ENCODE results near the gene TMC7. TPM values are rescaled to one million over a fixed set of nuclear protein-coding genes. Genes with fewer than 3 reads are reported as not detected.

TMC7 gene
- total and polyA plus RNA-seq, 4 experiments from 2014 or later: not detected

DNA sequence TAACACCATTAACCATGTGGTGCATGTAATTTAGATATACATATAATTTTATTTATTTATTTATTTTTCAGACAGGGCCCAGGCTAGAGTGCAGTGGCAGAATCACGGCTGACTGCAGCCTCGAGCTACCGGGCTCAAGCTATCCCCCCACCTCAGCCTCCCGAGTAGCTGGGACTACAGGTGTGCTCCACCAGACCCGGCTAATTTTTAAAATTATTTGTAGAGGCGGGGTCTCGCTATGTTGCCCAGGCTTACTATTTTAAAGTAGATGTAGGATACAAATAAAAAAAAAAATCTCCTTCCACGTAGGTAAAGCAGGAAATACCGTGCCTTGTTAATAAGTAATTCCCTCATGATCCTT, 83.2 kb downstream of the TMC7 start:
- peak overlapping the region; percentile 100 for H3K27ac ChIP-seq (ENCODE audit: low read depth, low read length)
- Mint-ChIP-seq H3K27me3 (peaks cover 0 to 6% of the 10 kb centered on the region in 2 donors), H3K4me3 (peak overlapping the region; percentile 92 to 96 (median 94)), H3K27ac (peak overlapping the region; percentile 93 to 99 (median 99)), H3K9me3 (peaks cover 0 to 3% (median 0%) of the 10 kb centered on the region in 8 donors), H3K4me1 (peaks cover 3 to 24% (median 12%) of the 10 kb centered on the region in 4 donors), H3K36me3 (peaks cover 0 to 5% of the 10 kb centered on the region in 2 donors)
- intact Hi-C loops (cut with micrococcal nuclease): loop anchor here (1.0 to 10.0 kb wide), 8 partner anchors 100 to 1702 kb away; partner anchors contain the start of genes ARL6IP1, CCP110, IQCK and KNOP1
- CTCF ChIA-PET (ENCODE audit: partially characterized antibody): interaction anchor here (0.8 to 1.5 kb wide), 4 partner anchors 19 to 488 kb away, joined by 4 to 7 read pairs (median 6); partner anchors contain the start of genes ARL6IP1 and VPS35L
- H3K36me3 ChIP-seq (ENCODE audit: insufficient read depth, low read length): no peaks in the 10 kb centered on the region
- H3K9me3 ChIP-seq (ENCODE audit: control insufficient read depth in 1 of 2, low read length in 2 of 2): no peaks in the 10 kb centered on the region
- POLR2A ChIA-PET (ENCODE audit: partially characterized antibody): interaction anchor here (0.6 to 2.1 kb wide), 8 partner anchors 10 to 1740 kb away, joined by 3 to 17 read pairs (median 4); partner anchors contain the start of genes ARL6IP1, CCP110, ERI2 and REXO5
- H3K27me3 ChIP-seq (ENCODE audit: insufficient read depth, low read length): no peaks in the 10 kb centered on the region
- H3K4me3 ChIP-seq (ENCODE audit: low read length in 2 of 2): no peak overlapping the region
- H3K4me1 ChIP-seq (ENCODE audit: insufficient read depth, low read length): peaks cover 9% of the 10 kb centered on the region
- no peak for DNase-seq

DNA sequence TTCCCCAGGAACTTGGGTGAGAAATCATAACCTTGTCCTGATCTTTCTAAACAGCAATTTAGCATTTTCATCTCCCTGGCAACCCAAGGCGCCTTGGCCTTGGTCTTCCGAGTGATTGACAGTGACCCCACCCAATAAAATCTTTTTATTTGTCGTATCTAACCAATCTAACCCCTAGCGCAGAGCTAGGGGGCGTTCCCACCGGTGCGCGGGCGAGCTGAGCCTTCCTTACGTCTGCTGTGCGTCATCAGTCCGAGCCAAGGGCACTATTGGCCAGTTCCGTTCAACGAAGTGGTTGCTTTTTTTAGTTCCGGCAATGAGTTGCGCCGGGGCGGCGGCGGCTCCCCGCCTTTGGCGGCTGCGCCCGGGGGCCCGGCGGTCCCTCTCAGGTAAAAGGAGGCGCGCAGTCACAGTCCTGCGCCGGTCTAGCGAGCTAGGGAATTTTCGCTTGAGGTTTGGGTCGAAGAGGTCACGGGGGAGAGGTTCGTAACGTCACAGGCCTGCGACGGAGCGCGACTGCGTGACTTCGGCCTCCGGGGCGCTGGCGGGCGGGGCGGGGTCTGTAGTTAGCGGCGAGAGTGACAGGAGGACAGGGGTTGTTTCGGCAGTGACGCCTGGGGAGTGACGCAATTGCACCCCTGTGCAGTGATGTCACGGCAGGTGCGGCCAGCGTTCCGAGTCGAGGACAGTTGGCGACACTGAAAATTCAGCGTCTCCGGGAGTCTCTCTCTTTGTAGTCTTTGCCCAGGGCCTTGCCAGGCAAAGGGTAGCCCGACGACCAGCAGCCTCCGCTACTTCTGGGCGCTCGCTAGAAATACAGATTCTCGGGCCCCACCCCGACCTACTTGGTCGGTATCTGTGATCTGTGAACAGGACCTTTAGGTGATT, 83.9 kb downstream of the TMC7 start, which contains the start of gene COQ7:
TSS of gene COQ7 (plus strand) at position 266 of the 888 bp plus-strand sequence. CDS start at position 317, 51 bp downstream.
- Histone ChIP-seq H3K9me3 (ENCODE audit: control insufficient read depth in 1 of 2, low read length in 2 of 2) (no peaks in the 10 kb centered on the region), H3K4me1 (ENCODE audit: insufficient read depth, low read length) (peaks cover 9% of the 10 kb centered on the region), H3K36me3 (ENCODE audit: insufficient read depth, low read length) (no peaks in the 10 kb centered on the region), H3K27me3 (ENCODE audit: insufficient read depth, low read length) (no peaks in the 10 kb centered on the region), H3K27ac (ENCODE audit: low read depth, low read length) (peak within 1 kb of the TSS; percentile 100), H3K4me3 (ENCODE audit: low read length in 2 of 2) (peak within 1 kb of the TSS; percentile 79 to 99)
- peaks cover 0 to 6% of the 10 kb centered on the region in 2 donors for H3K27me3 Mint-ChIP-seq
- intact Hi-C loops (cut with micrococcal nuclease): loop anchor here (1.0 to 10.0 kb wide), 8 partner anchors 100 to 1703 kb away; partner anchors contain the start of genes ARL6IP1, CCP110, IQCK and KNOP1
- ChIA-PET POLR2A (ENCODE audit: partially characterized antibody) (interaction anchor here (0.6 to 2.1 kb wide), 8 partner anchors 11 to 1739 kb away, joined by 3 to 17 read pairs (median 4); partner anchors contain the start of genes ARL6IP1, CCP110, ERI2 and REXO5), CTCF (ENCODE audit: partially characterized antibody) (interaction anchor here (0.8 to 1.5 kb wide), 4 partner anchors 19 to 488 kb away, joined by 4 to 7 read pairs (median 6); partner anchors contain the start of genes ARL6IP1 and VPS35L)
- peaks cover 0 to 3% (median 0%) of the 10 kb centered on the region in 8 donors for H3K9me3 Mint-ChIP-seq
- peak within 1 kb of the TSS; percentile 93 to 99 (median 99) for H3K27ac Mint-ChIP-seq
- H3K4me3 Mint-ChIP-seq: peak within 1 kb of the TSS; percentile 92 to 96 (median 94)
- H3K4me1 Mint-ChIP-seq: peaks cover 3 to 24% (median 14%) of the 10 kb centered on the region in 4 donors
- peak; percentile 99 to 100 (median 100) for DNase-seq
- peaks cover 3 to 10% of the 10 kb centered on the region in 2 donors for H3K36me3 Mint-ChIP-seq

DNA sequence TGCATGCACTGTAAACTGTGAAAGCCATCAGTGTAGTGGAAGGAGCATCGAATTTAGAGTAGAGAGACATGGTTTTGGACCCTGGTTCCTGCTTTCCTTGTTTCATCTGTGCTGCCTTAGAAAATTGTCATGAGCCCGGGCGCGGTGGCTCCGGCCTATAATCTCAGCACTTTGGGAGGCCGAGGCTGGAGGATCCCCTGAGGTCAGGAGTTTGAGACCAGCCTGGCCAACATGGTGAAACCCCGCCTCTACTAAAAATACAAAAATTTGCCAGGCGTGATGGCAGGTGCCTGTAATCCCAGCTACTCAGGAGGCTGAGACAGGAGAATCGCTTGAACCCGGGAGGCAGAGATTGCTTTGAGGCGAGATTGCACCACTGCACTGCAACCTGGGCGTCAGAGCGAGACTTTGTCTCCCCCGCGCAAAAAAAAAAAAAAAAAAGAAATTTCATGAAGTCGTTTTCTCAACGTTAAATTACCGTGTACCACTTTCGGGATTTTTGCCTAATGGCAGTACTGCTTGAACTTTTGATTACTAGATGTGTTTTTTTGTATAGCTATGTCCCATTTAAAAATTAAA, 84.6 kb downstream of the TMC7 start:
- peaks cover 3 to 11% of the 10 kb centered on the region in 2 donors for H3K36me3 Mint-ChIP-seq
- H3K4me1 ChIP-seq (ENCODE audit: insufficient read depth, low read length): peaks cover 9% of the 10 kb centered on the region
- H3K27me3 Mint-ChIP-seq: peaks cover 0 to 6% of the 10 kb centered on the region in 2 donors
- intact Hi-C loops (cut with micrococcal nuclease): loop anchor here (5.0 to 10.0 kb wide), 2 partner anchors 101 to 1704 kb away; no protein-coding TSS in a partner anchor
- H3K27me3 ChIP-seq (ENCODE audit: insufficient read depth, low read length): no peaks in the 10 kb centered on the region
- peaks cover 3 to 24% (median 14%) of the 10 kb centered on the region in 4 donors for H3K4me1 Mint-ChIP-seq
- peak overlapping the region; percentile 100 for H3K27ac ChIP-seq (ENCODE audit: low read depth, low read length)
- ChIA-PET POLR2A (ENCODE audit: partially characterized antibody) (interaction anchor here (0.7 to 2.1 kb wide), 6 partner anchors 11 to 1844 kb away, joined by 3 to 17 read pairs (median 4); partner anchors contain the start of genes ARL6IP1, ERI2, REXO5 and VPS35L), CTCF (ENCODE audit: partially characterized antibody) (interaction anchor here (1.2 kb wide), 2 partner anchors 267 to 487 kb away, joined by 5 to 6 read pairs; partner anchors contain the start of genes ARL6IP1 and VPS35L)
- H3K27ac Mint-ChIP-seq: peak overlapping the region; percentile 93 to 99 (median 99)
- peaks cover under 1% of the 10 kb centered on the region for H3K36me3 ChIP-seq (ENCODE audit: insufficient read depth, low read length)
- H3K9me3 Mint-ChIP-seq: peaks cover 0 to 3% (median 0%) of the 10 kb centered on the region in 8 donors
- peak overlapping the region; percentile 79 to 99 for H3K4me3 ChIP-seq (ENCODE audit: low read length in 2 of 2)
- peak overlapping the region; percentile 92 to 96 (median 94) for H3K4me3 Mint-ChIP-seq
- DNase-seq: no peak
- H3K9me3 ChIP-seq (ENCODE audit: control insufficient read depth in 1 of 2, low read length in 2 of 2): no peaks in the 10 kb centered on the region

DNA sequence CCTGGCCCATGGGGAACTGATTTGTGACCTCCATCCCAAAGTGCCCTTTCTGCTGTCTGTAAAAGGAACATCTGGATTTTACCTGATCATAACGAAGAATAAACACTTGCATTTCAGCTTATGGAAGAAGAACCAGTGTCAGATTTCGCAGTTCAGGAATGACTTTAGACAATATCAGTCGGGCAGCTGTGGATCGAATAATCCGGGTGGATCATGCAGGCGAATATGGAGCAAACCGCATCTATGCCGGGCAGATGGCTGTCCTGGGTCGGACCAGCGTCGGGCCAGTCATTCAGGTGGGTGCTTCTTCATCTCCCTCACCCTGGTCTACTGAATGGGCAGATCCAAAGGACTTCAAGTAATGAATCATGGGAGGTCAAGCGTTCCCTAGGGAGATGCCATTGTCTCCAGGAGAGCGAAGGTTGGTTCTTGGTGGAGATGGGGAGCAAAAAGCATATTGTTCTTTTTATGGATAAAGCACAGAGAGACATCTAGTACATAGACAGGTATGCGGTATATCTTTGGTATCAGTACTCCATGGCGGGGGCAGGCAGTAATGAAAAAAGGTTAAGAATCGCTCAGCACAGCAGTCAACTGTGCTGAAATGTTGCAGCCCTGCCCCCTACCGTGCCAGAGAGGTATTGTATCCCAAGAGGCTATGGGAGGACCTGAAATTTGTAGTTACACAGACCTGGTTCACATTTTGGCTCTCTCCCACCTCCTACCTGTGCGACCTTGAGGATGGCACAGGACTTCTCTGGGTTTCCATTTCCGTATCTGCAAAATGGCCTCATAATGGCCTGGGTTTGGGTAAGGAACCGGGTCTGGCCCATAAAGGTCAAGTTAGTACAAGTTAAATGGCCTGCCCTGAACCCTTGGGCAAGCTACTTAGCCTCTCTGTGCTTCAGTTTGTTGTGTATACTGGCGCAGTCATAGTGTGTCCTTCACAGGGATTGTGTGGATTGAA, 88.4 kb downstream of the TMC7 start:
- no peaks in the 10 kb centered on the region for H3K9me3 ChIP-seq (ENCODE audit: control insufficient read depth in 1 of 2, low read length in 2 of 2)
- Mint-ChIP-seq H3K9me3 (peaks cover 0 to 3% (median 0%) of the 10 kb centered on the region in 8 donors), H3K36me3 (peaks cover 20 to 28% of the 10 kb centered on the region in 2 donors), H3K27ac (peak overlapping the region in 4 of 7 donors; percentile 23 to 52 (median 31)), H3K4me1 (peaks cover 2 to 22% (median 11%) of the 10 kb centered on the region in 4 donors), H3K4me3 (no peak overlapping the region), H3K27me3 (peaks cover 0 to 2% of the 10 kb centered on the region in 2 donors)
- H3K36me3 ChIP-seq (ENCODE audit: insufficient read depth, low read length): peaks cover 8% of the 10 kb centered on the region
- no peaks in the 10 kb centered on the region for H3K27me3 ChIP-seq (ENCODE audit: insufficient read depth, low read length)
- CTCF ChIA-PET (ENCODE audit: partially characterized antibody): interaction anchor here (1.2 to 2.9 kb wide), 3 partner anchors 14 to 436 kb away, joined by 3 to 10 read pairs (median 4); partner anchors contain the start of gene ARL6IP1
- POLR2A ChIA-PET (ENCODE audit: partially characterized antibody): no interaction called here
- peak; percentile 27 to 57 (median 37) for DNase-seq
- intact Hi-C loops (cut with micrococcal nuclease): no loop called here
- no peak overlapping the region for H3K27ac ChIP-seq (ENCODE audit: low read depth, low read length)
- no peak overlapping the region for H3K4me3 ChIP-seq (ENCODE audit: low read length in 2 of 2)
- H3K4me1 ChIP-seq (ENCODE audit: insufficient read depth, low read length): peaks cover 9% of the 10 kb centered on the region

DNA sequence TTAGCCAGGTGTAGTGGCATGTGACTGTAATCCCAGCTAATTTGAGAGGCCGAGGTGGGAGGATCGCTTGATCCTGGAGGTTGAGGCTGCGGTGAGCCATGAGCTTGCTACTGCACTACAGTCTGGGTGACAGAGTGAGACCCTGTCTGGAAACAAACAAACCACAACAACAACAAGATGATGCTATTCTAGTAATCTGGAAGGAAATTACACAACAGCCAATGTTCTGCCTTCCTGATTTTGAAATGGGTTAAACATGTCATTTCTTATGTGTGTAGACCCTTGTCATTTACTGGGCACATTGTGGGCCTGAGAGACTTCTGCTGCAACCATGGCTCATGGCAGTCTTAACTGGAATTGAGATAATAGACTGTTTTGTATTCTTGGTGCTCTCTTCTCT, 89.6 kb downstream of the TMC7 start:
- H3K36me3 Mint-ChIP-seq: peaks cover 27% of the 10 kb centered on the region in 2 donors
- no peaks in the 10 kb centered on the region for H3K9me3 Mint-ChIP-seq
- no peak overlapping the region for H3K27ac ChIP-seq (ENCODE audit: low read depth, low read length)
- no peak overlapping the region for H3K4me3 Mint-ChIP-seq
- intact Hi-C loops (cut with micrococcal nuclease): no loop called here
- peaks cover 7% of the 10 kb centered on the region for H3K4me1 ChIP-seq (ENCODE audit: insufficient read depth, low read length)
- H3K4me3 ChIP-seq (ENCODE audit: low read length in 2 of 2): no peak overlapping the region
- CTCF ChIA-PET (ENCODE audit: partially characterized antibody): interaction anchor here (2.9 kb wide), 1 partner anchor 13 kb away, joined by 10 read pairs; no protein-coding TSS in a partner anchor
- H3K4me1 Mint-ChIP-seq: peaks cover 0 to 9% (median 5%) of the 10 kb centered on the region in 4 donors
- no peak for DNase-seq
- H3K36me3 ChIP-seq (ENCODE audit: insufficient read depth, low read length): peaks cover 8% of the 10 kb centered on the region
- no peaks in the 10 kb centered on the region for H3K27me3 ChIP-seq (ENCODE audit: insufficient read depth, low read length)
- no peaks in the 10 kb centered on the region for H3K9me3 ChIP-seq (ENCODE audit: control insufficient read depth in 1 of 2, low read length in 2 of 2)
- H3K27me3 Mint-ChIP-seq: no peaks in the 10 kb centered on the region
- H3K27ac Mint-ChIP-seq: peak overlapping the region in 1 of 7 donors; percentile 30
- POLR2A ChIA-PET (ENCODE audit: partially characterized antibody): no interaction called here

DNA sequence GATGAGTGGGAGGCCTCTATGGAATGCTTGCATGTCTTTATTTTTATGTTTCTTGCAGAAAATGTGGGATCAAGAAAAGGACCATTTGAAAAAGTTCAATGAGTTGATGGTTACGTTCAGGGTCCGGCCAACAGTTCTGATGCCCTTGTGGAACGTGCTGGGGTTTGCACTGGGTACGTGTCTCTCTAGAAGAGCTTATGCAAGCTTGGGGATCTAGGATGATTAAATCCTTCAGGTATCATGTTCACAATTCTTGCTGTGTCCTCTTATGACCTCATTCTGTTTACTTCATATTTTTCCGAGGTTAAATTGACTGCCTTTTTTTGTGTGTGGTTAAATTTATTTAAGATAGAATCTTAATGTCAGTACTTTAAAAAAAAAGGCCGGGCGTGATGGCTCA, 90.1 kb downstream of the TMC7 start:
- no peaks in the 10 kb centered on the region for H3K27me3 ChIP-seq (ENCODE audit: insufficient read depth, low read length)
- H3K36me3 ChIP-seq (ENCODE audit: insufficient read depth, low read length): peaks cover 8% of the 10 kb centered on the region
- intact Hi-C loops (cut with micrococcal nuclease): no loop called here
- H3K4me1 Mint-ChIP-seq: peaks cover 0 to 8% (median 4%) of the 10 kb centered on the region in 4 donors
- ChIA-PET CTCF (ENCODE audit: partially characterized antibody) (interaction anchor here (1.3 to 2.9 kb wide), 2 partner anchors 11 to 12 kb away, joined by 3 to 10 read pairs; no protein-coding TSS in a partner anchor), POLR2A (ENCODE audit: partially characterized antibody) (no interaction called here)
- H3K27ac ChIP-seq (ENCODE audit: low read depth, low read length): no peak overlapping the region
- H3K36me3 Mint-ChIP-seq: peaks cover 31 to 32% of the 10 kb centered on the region in 2 donors
- H3K9me3 ChIP-seq (ENCODE audit: control insufficient read depth in 1 of 2, low read length in 2 of 2): no peaks in the 10 kb centered on the region
- peak overlapping the region in 1 of 8 donors; percentile 28 for H3K4me3 Mint-ChIP-seq
- H3K4me1 ChIP-seq (ENCODE audit: insufficient read depth, low read length): peaks cover 2% of the 10 kb centered on the region
- H3K9me3 Mint-ChIP-seq: no peaks in the 10 kb centered on the region
- no peaks in the 10 kb centered on the region for H3K27me3 Mint-ChIP-seq
- H3K27ac Mint-ChIP-seq: peak overlapping the region in 1 of 7 donors; percentile 30
- no peak for DNase-seq
- no peak overlapping the region for H3K4me3 ChIP-seq (ENCODE audit: low read length in 2 of 2)

All from CD4-positive, alpha-beta memory T cell (primary cell).